SK-N-DZ (cell line): ENCODE measurements around the gene ZBTB9.

Source experiments
- DNase-seq: peaks from one replicate; pipeline ENCODE4 v3.0.0-alpha.2; 2015; ENCODE audit warnings: low spot score

The ZBTB9 gene

GRCh38 chr6:33433001-33433543 is 21.3 kb upstream of the ZBTB9 start:
- DNase-seq = no peak

GRCh38 chr6:33433544-33434191 is 20.7 kb upstream of the ZBTB9 start:
- DNase-seq = no peak

GRCh38 chr6:33434961-33435360 is 19.4 kb upstream of the ZBTB9 start:
- DNase-seq = no peak

- DNase-seq = no peak
Observed at GRCh38 chr6:33437666-33438065, 16.7 kb upstream of the ZBTB9 start.

- no peak for DNase-seq
Observed at GRCh38 chr6:33438978-33439594, 15.3 kb upstream of the ZBTB9 start.

GRCh38 chr6:33439956-33440648 is 14.3 kb upstream of the ZBTB9 start:
- DNase-seq = no peak

GRCh38 chr6:33440649-33441309 is 13.6 kb upstream of the ZBTB9 start:
- DNase-seq = no peak

- DNase-seq = no peak
Observed at GRCh38 chr6:33441457-33441856, 12.9 kb upstream of the ZBTB9 start.

GRCh38 chr6:33442283-33442682 is 12.1 kb upstream of the ZBTB9 start:
- no peak for DNase-seq

- no peak for DNase-seq
Observed at GRCh38 chr6:33443025-33443424, 11.4 kb upstream of the ZBTB9 start.

GRCh38 chr6:33443619-33444504 is 10.5 kb upstream of the ZBTB9 start:
- no peak for DNase-seq

- DNase-seq = no peak
Observed at GRCh38 chr6:33445119-33445603, 9.2 kb upstream of the ZBTB9 start.

- no peak for DNase-seq
Observed at GRCh38 chr6:33446356-33446755, 8.0 kb upstream of the ZBTB9 start.

GRCh38 chr6:33450434-33450833 is 3.9 kb upstream of the ZBTB9 start:
- DNase-seq = no peak

GRCh38 chr6:33451606-33452005 is 2.8 kb upstream of the ZBTB9 start:
- no peak for DNase-seq

- DNase-seq = no peak
Observed at GRCh38 chr6:33452496-33452895, 1.9 kb upstream of the ZBTB9 start.

- no peak for DNase-seq
Observed at GRCh38 chr6:33453393-33454008, 875 bp upstream of the ZBTB9 start.

GRCh38 chr6:33455051-33455450 is 675 bp downstream of the ZBTB9 start:
- DNase-seq = no peak

GRCh38 chr6:33456156-33456555 is 1.8 kb downstream of the ZBTB9 start:
- no peak for DNase-seq

GRCh38 chr6:33458676-33459075 is 4.3 kb downstream of the ZBTB9 start:
- DNase-seq = no peak

- DNase-seq = no peak
Observed at GRCh38 chr6:33459226-33459625, 4.8 kb downstream of the ZBTB9 start.
